Caki2 (cell line): ENCODE measurements around the gene EBF3. TPM values are rescaled to one million over a fixed set of nuclear protein-coding genes. Genes with fewer than 3 reads are reported as not detected.

ENCODE experiments used
- DNase-seq: peaks from one replicate; pipeline ENCODE4 v3.0.0-alpha.2; 2015; ENCODE audit warnings: low read depth
- in situ Hi-C: cut with HindIII; loops from 2 replicates; pipeline ENCODE4 v1.10.0; 2016; ENCODE audit warnings: low sequenced_read_pairs, low pct_unique_long_range_greater_than_20kb, mixed read lengths
- total RNA-seq: library from RNA; depleted of rRNA; stranded (reverse); fragments of >200 nt; shearing (Covaris generic); gene quantifications from 2 replicates; pipeline ENCODE4 v1.2.3, GENCODE V29; 2014; ENCODE audit warnings: low replicate concordance

Gene EBF3
- total RNA-seq, 1 experiment from 2014 or later: not detected

DNA sequence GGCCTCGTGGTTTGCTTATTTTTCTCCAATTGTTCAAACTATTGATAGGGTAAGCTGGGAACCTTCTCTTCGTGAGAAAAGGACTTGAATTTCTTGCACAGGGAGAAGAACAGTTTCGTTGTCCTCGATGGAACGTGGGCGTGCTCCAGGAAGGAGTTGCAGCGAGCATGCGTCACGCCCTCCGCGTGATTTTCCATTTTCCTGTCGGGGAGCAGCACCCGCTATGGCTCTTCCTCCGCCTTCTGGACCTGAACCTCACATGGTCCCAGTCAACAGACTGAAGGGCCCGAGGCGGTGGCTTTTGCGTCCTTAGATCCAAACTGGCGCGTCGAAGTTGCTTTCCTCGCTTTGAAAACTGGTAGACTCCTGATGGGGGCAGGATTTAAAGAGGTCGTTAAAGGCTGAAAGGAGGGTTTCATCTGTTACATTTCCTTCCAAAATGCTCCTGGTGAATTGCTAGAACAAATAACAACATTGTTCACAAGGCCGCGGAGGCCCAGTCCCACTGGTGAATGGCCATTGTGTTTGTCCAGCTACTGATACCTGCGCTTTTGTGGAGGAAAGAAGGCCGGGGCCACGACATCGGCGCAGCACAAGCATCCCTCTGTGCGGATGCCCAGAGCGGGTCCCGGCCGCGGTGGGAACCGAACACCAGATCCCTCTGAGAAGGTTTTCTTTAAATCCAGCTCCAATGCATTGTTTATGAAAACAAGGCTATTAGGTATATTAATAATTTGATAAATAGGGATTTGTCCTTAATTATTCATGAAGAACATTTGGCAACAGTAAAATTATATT, 75.9 kb downstream of the EBF3 start:
- DNase-seq: no peak
- in situ Hi-C loops: no loop called here

GRCh38 chr10:129887381-129887905, 76.6 kb downstream of the EBF3 start:
- in situ Hi-C loops: no loop called here
- no peak for DNase-seq

GRCh38 chr10:129886263-129886662, 77.8 kb downstream of the EBF3 start:
- no peak for DNase-seq
- in situ Hi-C loops: no loop called here

DNA sequence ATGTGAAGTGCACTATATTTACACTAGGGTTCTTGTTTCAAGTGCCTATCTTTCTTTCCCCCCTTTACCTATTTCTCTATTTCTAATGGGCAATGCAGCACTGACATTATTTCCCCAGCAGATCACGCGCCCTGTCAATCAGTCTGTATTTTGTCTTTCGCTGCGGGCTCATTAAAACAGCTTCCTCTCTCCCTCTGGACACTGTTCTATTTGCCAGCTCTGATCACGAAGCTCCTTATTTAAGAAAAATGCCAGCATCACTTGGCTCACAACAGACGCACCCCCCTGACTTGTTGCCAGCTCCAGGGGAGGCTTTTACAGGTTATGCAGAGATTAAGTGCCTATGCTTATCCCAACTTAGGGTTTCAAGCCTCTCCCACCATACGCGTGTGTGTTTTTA, 78.5 kb downstream of the EBF3 start:
- in situ Hi-C loops: no loop called here
- no peak for DNase-seq

- in situ Hi-C loops: no loop called here
- no peak for DNase-seq
Measured at GRCh38 chr10:129884398-129885078, 79.5 kb downstream of the EBF3 start.

DNA sequence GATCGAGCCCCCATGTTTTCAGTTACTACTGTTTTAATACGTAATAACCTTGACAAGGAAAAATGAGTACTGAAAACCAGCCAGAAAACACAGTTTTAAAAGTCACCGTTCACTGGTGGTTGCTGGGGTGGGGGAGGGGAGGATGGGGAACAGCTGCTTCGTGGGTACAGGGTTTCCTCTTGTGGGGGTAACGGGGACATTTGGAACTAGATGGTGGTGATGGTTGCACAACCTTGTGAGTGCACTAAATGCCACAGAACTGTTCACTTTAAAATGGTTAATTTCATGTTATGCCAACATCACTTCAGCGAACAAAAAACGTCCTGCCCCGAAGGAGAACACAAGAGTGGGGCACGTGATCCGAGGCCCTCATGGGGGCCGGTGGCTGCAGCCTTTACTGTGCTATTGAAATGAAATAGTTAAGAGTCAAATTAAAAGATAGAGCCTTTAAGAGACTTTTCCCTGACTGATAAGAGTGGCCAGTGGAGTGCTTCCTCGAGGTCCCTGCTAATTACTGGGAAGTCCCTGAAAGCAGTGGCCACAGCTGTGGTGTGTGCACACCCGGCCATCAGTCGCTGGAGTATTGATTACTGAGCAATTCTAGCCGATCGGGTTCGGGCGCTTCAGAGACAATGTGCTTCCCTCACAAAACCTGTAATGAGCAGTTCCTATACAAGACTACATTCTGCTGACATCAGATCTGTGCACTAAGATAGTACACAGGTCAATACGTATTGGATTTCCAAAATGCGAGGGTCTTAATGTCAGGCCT, 80.3 kb downstream of the EBF3 start:
- DNase-seq: no peak
- in situ Hi-C loops: no loop called here

DNA sequence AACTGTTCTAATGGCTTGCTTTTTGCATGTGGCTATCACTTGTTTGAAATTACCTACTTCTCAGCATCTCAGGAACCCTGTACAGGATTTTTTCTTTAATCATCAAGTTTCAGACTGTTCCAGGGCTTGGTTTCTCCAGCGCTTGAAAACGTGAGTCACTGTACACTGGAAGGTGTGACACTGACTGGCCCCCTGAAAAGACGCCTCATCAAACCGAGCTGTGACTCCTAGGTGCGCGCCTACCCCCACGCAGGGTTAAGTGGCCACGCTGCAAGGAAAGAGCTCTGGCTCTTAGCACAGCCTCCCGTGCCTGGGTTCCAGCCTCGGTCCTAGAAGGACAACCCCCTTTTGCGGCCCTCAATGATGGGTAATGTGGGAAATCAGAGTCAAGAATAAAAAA, 81.0 kb downstream of the EBF3 start:
- DNase-seq: no peak
- in situ Hi-C loops: no loop called here

GRCh38 chr10:129882291-129883010, 81.6 kb downstream of the EBF3 start:
- in situ Hi-C loops: no loop called here

GRCh38 chr10:129881641-129882040, 82.4 kb downstream of the EBF3 start:
- in situ Hi-C loops: no loop called here
- DNase-seq: no peak

More at GRCh38 chr10:129882291-129883010, 81.6 kb downstream of the EBF3 start:
- DNase-seq: no peak

GRCh38 chr10:129880191-129880870, 83.7 kb downstream of the EBF3 start:
- in situ Hi-C loops: no loop called here
- DNase-seq: no peak

GRCh38 chr10:129879655-129880054, 84.4 kb downstream of the EBF3 start:
- DNase-seq: no peak
- in situ Hi-C loops: no loop called here

DNA sequence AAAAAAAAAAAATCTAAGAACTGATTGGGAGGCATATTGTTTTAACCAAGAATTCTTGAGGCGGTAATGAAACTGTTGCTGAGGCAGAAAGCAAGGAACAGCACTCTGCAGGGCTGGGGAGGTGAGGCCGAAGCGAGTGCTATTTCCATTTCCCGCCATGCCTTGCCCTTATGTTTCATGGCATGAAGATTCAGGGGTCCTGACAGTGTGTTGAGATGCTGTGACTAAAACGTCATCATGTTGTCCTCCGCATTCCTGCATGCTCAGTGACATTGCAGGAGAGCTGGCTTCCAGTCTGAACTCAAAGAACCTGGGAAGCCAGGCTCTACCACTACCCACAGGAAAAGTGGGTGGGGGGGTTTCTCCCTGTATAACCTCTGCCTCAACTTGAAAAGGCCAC, 85.2 kb downstream of the EBF3 start:
- in situ Hi-C loops: no loop called here
- DNase-seq: no peak

DNA sequence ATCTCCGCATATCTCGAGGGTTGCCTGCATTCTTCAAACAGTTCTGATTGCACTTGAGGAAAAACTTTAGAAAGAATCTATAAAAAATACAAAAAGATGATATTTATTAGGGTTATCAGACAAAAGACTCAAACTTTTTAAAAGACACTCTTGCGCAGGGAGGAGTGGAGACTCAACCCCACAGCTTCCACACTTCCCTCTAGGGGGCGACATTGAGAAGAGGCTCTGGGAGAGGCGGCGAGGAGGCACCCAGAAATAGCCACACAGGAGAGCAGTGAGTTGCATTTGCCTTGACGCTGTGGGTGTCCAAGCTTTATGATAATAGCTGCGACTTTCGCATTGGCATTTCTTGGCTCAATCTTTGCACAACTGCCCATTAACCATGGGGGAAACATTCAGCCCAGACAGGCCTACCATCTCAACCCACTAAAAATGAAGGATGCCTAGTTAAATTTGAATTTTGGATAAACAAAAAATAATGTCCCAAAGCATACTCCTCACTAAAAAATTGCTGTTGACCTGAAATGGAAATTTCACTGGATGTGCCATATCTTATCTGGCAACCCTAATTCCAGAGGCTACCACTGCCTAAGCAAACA, 86.2 kb downstream of the EBF3 start:
- DNase-seq: no peak

DNA sequence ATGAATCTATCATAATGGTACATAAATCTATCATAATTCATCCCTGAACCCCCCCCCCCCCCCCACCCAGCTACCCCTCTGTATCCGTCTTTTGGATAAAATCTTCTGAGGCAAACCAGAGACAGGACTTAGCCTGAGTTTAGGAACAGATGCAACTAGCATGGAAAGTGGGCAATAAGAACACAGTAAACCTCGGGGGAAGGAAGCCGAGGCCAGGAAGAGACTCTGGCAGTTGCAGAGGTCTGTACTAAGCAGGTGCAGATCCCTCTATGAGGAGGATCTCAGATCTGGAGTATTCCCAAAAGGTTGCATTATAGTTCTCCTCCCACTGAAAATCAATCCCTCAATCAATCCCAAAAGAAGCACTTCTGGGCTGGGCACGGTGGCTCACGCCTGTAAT, 87.2 kb downstream of the EBF3 start:
- in situ Hi-C loops: no loop called here
- DNase-seq: no peak

More for the DNA sequence above, 86.2 kb downstream of the EBF3 start:
- in situ Hi-C loops: no loop called here

DNA sequence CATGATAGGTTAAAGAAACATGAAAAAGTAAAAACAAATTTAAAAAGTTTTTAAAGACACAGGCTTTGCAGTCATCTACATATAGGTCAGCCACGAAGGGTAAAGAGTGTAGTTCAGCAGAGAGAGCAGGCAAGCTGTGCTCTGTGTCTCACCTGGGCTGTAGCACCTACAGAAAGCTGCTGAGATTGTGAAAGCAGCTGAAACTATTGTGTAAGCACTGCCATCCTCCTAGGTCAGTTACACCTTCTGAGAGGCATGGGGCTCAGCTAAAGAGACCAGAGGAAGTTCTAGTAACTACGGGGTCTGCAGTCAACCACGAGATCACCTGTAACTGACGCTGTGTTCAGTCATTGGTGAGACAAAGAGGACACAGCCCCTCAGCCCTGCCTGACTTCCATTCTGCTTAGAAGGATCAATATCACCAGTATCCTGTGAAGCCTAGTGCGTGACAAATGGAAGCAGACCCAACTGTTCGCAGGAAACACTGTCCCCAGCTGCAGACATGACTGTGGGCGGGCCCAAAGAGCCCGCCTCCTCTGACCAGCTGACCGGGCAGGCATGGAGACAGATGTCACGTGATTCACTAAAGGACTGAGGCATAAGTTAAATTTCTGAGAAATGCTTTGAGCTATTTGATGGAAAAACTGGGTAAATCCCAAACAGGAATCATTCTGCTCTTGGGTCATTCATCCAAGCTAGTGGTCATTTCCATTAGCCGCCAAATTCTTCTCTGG, 87.9 kb downstream of the EBF3 start:
- DNase-seq: no peak
- in situ Hi-C loops: no loop called here

GRCh38 chr10:129873351-129873750, 90.7 kb downstream of the EBF3 start:
- DNase-seq: no peak
- in situ Hi-C loops: no loop called here

DNA sequence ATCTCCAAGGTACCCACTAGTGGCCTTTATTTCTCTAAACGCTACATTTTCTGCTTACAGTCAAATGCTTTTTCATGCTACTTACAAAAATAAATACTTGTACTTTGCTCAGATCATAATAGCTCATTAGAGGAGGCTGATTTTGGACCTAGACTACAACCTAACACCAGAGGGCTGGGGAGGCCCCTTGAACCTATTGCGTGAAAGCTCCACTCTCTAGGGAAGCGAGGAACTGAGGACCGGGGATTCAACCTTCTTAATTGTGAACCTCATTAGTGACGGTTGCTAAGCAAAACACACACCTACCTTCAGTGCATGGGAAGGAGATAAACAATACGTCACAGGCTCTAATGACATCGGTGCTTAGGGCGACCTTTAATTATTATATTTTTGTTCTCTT, 92.1 kb downstream of the EBF3 start:
- in situ Hi-C loops: no loop called here
- no peak for DNase-seq
